IPS DF 19.7 (cell line): ENCODE data around the gene GGA1.
"Not testable (repeated sequence)": the region's sequence is repeated elsewhere in the genome, so short reads cannot be mapped to it uniquely, and the experiment has no call there.

Experiments
- DNase-seq: peaks from one replicate; pipeline ENCODE4 v3.0.0-alpha.2; 2013; ENCODE audit warnings: low read depth, low spot score

Gene GGA1

DNA sequence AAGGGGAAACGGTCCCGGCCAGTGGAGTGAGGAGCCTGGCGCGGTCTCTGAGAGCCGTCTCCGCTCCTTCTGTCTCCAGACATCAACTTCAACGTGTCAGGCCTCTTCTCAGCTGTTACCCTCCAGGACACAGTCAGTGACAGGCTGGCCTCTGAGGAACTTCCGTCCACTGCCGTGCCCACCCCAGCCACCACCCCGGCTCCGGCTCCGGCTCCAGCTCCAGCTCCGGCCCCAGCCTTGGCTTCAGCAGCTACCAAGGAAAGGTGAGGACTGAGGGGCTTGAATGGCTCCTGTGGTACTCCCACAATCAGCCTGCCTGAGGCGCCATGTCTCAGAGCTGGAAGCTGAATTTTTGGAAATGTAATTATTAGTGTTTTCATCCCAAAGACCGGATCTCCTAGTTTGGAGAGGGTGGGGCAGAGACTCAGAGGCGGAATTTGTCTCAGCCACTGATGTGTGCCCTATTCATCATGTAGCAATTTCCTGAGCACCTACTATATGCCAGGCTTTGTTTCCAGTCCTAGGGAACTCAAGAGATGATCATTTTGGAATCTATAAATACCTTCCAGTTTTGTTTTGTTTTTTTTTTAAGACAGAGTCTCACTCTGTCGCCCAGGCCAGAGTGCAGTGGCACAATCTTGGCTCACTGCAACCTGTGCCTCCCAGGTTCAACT is 42.0 kb downstream of the GGA1 start:
- DNase-seq, result no peak

DNA sequence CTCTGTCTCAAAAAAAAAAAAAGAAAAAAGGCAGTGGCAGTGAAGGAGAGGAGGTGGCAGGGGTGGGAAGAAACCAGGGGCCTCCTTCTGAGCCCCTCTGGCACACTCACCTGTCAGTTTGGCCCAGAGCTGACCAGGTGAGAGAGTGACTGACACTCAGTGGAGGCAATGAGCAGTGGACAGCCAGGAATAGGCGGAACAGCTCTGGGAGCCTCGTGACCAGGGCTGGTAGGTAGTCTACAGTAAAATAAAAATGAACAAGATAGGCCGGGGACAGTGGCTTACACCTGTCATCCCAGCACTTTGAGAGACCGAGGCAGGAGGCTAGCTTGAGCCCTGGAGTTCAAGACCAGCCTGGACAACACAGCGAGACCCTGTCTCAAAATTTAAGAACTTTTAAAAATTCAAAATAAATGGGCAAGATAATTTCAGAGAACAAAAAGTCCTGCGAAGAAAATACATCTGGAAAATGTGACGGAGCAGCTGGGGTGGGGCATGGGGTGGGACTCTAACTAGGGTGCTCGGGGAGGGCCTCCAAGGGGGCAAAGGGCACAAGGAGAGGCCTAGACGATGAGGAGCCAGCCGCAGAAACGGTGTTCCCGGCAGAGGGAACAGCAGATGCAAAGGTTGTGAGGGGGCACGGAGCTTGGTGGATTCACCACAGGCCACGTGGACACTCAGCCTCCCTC is 46.1 kb downstream of the GGA1 start:
- DNase-seq, result no peak

DNA sequence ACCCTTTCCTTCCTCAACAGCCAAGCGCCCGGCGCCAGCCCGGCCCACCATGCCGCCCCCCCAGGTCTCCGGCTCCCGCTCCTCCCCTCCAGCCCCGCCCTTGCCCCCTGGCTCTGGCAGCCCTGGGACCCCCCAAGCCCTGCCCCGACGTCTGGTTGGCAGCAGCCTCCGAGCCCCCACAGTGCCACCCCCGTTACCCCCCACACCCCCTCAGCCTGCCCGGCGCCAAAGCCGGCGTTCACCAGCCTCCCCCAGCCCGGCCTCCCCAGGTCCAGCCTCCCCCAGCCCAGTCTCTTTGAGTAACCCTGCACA is 46.6 kb downstream of the GGA1 start:
- no peak for DNase-seq

DNA sequence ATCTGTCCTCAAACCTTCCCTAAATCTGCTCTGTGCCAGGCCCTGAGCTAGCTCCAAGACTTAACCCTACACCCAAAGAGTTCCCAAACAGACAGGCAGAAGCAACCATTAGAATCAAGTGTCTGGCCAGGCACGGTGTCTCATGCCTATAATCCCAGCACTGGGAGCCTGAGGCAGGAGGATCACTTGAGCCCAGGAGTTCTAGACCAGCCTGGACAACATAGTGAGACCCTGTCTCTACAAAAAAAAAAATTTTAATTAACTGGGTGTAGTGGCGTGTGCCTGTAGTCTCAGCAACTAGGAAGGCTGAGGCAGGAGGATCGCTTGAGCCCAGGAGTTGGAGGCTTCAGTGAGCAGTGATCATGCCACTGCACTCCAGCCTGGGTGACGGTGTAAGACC is 47.9 kb downstream of the GGA1 start:
- DNase-seq, result not testable (repeated sequence)

DNA sequence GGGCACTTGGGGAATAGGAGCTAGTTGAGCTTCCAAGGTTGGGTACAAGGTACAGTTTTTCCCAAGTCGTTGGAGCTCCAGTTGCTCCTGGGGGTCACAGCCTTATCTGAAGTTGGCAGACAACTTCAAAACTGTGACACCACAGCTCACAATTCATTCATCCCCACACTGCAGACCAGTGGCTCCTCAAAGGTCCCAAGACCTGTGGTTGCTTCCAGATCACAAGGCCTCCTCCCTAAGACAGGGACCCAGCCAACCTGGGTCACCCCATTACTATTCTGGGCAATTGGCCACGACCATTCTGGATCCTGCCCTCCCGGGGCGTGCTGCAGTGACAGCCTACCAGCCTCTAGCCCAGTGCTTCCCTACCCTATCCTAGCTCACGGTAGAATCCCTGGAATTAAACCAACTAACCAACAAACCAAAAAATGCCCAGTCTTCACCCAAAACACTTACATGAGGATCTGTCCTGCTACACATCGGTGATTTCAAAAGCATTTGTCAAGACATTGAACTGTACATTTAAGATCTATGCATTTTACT is 49.0 kb downstream of the GGA1 start:
- no peak for DNase-seq

DNA sequence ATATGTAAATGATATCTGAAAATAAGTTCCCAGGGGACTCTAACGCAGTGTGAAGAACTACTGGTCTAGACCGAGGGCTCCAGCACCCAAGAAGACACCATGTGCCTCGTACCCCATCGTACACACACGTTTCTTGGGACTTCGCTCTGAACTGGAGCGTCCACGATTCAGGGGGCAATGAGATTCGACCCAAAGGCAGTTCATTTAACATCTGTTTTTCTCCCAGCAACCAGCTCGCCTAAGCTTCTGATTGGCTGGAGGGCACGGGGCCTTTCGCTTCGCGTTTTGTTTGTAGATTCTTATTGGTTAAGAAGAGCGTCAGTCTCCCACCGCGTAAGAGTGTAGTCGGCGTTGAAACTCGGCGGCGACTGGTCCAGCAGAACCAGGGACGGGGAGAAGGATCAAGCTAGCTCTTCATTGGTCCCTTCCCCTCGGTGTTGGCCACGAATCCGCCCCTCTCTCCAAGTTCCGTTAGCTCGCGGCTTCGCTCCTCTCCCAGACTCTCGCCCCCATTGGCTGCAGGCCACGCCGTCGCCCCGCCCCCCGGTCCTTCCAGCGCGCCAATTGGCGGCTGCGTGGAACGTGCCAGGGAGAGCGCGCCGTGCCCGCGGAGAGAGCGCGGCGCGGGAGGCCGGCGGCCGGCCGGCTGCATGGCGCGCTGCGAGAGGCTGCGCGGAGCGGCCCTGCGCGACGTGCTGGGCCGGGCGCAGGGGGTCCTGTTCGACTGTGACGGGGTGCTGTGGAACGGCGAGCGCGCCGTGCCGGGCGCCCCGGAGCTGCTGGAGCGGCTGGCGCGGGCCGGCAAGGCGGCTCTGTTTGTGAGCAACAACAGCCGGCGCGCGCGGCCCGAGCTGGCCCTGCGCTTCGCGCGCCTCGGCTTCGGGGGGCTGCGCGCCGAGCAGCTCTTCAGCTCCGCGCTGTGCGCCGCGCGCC is 49.8 kb downstream of the GGA1 start, which contains the start of gene PDXP:
Gene PDXP (plus strand): TSS at position 591 of the 933 bp plus-strand sequence. CDS start 60 bp downstream, at position 651.
- peak; percentile 100 for DNase-seq

DNA sequence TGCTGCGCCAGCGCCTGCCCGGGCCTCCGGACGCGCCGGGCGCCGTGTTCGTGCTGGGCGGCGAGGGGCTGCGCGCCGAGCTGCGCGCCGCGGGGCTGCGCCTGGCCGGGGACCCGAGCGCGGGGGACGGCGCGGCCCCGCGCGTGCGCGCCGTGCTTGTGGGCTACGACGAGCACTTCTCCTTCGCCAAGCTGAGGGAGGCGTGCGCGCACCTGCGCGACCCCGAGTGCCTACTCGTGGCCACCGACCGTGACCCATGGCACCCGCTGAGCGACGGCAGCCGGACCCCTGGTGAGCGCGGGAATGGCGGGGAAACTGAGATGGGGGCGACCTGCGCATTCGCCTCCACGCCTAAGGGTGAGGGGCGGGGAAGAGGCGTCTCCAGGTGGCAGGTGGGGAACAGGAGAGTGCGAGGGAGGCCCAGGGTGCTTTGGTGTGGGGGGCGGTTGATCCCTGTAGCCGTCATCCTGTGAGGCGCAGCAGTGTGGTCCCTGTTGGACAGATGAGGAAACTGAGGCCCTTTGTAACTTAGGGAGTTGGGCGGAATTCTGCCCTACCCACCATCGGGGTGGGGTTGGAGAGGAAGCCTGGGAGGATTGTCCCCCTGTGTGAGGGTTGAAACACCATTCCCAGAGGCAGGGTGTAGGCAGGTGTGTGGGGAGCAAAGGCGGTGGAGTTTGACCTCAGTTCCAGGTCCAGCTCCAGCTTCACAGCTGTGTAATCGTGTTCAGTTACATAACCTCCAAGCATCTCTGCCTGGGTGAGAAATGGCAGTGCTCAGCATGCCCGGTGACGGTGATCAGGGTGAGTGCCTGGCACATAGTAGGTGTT is 50.6 kb downstream of the GGA1 start:
- DNase-seq, result no peak

DNA sequence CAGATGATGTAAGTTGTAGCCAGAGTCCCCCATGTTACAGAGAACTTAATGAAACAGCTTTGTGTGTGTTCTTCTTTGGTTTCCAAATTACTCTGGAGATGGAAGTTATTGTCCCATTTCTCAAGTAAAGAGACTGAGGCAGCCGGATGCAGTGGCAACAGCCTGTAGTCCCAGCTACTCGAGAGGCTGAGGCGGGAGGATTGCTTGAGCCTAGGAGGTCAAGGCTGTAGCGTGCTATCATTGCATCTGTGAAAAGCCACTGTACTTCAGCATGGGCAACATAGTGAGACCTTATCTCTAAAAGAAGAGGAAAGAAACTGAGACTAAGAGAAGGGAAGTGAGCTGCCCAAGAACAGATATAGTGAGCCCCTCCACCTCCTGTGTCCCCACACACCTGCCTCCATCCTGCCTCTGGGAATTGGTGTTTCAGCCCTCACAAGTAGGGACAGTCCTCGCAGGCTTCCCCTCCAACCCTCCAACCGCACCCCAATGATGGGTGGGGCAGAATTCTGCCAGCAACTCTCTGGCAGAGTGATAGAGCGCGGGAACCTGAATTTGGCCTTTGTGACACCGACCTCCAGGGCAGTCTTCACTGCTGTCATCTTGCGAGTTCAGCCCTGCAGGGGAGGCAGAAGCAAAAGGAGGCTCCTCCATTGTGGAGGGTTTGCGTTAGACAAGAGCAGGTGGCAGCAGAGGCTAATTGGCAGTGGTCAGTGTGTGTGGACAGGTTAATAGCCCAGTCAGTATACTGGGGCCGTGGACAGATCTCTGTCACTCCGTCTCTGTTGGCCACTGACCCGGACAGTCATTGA is 51.5 kb downstream of the GGA1 start:
- DNase-seq, result no peak

DNA sequence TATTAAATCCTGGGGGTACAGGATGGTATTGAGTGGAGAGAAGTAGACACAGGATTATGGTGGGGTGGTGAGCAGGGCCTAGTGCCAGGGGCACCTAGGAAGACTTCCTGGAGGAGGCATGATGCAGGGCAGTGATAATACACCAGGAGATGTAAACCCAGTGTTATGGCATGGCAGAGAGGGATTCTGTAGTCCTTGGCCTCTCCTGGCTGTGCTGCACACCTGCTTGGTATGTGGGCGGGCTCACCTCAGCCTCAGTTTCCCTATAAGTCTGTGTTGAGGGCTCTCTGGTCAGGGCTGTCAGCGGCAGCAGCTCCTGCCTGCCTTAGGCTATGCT is 52.0 kb downstream of the GGA1 start:
- DNase-seq, result no peak

DNA sequence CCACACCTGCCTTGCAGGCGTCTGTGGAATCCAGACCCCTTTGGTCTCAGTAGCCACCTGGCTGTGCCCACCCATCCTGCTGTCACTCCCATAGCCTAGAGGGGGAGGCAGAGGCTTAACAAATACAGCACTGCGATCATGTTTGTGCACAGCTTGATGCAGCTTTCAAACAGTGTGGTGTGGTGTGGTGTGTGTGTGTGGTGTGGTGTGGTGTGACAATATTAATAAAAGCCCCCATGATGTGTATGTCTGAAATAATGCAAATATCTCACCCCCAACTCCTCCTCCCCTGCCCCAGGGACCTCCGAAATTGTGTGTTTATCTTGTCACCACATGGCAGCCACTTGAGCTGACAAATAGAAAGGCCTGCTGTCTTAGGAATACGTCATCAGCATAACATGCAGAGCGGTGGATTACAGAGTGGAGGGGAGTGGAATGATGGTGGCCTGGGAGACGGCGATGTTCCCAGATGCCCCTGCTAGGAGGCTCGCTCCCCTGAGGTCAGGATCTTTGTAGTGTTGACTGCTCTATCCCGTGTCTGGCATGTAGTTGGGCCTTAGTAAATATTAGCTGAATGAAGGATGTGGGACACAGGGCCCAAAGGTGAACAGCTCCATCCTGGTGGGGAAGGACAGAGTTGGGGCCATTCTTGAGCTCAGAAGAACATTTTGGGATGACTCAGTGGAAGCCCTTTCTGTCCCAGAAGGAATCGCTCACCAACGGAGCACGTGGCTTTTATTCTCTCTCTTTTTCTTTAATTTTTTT is 52.7 kb downstream of the GGA1 start:
- DNase-seq, result no peak

DNA sequence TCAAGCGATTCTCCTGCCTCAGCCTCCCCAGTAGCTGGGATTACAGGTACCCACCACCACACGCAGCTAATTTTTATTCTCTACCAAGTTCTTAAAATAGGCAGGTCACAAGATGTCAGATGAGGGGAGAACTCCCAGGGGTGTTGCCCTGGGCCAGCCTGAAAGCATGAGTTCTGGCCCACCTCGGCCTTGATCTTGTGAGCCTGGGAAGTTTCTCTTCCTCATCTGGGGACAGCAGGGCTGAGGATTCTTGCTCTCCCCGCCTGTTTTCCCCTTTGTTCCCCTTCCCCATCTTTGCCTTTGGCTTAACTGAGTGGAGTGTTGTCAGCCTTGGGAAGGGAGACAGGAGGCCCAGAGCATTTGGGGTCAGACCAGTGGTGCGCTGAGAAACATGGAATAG is 53.4 kb downstream of the GGA1 start:
- DNase-seq, result no peak

DNA sequence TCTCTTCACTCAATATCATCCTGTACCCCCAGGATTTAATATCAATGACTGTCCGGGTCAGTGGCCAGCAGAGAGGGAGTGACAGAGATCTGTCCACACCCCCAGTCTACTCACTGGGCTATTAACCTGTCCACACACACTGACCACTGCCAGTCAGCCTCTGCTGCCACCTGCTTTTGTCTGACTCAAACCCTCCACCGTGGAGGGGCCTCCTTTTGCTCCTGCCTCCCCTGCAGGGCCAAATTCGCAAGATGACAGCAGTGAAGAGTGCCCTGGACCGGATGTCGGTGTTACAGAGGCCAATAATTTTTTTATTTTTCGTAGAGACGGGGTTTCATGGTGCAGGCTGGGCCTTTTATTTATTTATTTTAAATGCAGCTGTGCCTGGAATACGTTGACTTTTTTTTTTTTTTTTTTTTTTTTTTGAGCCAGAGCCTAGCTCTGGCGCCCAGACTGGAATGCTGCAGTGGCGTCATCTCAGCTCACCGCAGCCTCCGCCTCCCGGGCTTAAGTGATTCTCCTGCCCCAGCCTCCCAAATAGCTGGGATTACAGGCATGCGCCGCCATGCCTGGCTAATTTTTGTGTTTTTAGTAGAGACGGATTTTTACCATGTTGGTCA is 55.0 kb downstream of the GGA1 start:
- no peak for DNase-seq

DNA sequence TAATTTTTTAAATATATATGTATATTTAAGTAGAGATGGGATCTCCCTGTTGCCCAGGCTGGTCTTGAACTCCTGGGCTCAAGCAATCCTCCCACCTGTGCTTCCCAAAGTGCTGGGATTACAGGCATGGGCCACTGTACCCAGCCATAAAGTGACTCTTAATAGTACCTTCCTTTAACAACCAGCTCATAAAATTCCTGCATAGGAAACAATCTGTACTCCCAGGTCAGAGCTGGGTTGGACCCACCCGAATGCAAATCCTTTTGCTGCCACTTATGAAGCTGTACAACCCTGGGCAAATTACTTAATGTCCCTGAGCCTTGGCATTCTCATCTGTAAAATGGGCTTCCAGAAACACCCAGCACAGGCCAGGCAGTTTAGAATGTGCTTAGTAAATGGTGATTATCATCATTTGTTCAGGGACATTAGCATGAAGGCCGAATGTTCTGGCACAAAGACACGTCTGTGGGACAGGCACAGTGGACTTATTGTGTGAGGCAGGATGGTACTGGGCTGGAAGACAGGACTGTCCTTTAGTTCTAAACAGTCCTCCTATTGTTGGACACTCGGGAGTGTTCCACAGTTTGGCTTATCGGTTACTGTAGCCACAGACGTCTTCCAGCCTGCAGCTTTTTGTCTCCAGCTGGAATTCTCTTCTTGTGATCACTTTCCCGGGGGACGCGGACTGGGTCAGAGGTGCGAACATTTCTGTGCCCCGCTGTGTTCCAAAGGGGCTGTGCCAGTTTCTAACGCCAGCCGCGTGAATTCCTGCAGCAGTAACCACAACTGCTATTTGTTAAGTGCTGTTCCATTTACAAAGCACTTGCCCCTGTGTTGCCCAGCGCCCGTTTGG is 55.8 kb downstream of the GGA1 start:
- no peak for DNase-seq

DNA sequence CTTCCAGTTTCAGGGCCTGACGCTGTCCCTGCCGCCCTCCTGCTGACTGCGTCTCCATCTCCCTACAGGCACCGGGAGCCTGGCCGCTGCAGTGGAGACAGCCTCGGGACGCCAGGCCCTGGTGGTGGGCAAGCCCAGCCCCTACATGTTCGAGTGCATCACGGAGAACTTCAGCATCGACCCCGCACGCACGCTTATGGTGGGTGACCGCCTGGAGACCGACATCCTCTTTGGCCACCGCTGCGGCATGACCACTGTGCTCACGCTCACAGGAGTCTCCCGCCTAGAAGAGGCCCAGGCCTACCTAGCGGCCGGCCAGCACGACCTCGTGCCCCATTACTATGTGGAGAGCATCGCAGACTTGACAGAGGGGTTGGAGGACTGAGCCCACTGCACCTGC is 56.9 kb downstream of the GGA1 start:
- DNase-seq, result no peak

DNA sequence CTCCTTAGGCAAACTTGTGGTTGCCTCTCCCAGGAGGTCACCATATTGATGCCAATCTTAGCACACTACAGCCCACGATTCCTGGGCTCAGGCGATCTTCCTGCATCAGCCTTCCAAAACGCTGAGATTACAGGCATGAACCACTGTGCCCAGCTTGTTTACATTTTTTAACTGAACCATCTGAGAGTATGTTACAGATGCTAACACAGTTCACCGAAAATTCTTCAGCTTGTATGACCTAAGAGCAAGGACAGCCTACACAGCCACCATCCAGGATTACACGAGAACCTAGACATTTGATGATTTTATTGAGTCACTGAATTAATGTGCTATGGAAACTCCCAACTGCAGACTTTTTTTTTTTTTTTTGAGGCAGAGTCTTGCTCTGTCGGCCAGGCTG is 61.0 kb downstream of the GGA1 start:
- no peak for DNase-seq

DNA sequence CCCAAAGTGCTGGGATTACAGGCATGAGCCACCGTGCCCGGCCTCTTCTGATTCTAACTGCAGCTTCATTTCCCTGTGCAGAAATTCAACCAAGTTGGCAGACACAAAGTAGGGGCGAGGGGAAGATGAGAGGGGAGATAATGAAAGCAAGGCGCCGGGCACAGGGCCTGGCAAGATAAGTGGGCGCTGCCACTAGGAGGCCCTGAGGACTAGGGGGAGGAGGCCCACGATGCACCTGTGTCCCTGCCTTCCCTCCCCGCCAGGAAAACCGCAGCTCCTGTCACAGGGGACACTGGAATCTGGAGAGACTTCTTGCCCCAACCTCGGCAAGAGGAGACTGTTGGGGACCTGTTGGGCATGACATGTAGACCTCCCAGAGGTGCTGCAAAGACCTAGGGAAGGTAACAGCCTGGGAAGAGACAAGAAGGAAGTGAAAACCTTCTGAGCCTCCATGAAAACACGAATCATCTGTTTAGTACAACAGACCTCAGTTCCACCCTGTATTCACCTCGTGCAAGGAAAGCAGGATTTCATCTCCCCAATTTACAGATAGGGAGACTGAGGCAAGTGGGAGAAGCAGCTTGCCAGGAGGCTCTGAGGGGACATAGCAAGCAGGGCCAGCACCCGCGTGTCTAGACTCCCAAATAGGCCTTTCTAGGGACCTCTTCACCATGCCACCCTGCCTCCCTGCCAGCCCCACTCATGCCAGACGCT is 63.7 kb downstream of the GGA1 start:
- no peak for DNase-seq

DNA sequence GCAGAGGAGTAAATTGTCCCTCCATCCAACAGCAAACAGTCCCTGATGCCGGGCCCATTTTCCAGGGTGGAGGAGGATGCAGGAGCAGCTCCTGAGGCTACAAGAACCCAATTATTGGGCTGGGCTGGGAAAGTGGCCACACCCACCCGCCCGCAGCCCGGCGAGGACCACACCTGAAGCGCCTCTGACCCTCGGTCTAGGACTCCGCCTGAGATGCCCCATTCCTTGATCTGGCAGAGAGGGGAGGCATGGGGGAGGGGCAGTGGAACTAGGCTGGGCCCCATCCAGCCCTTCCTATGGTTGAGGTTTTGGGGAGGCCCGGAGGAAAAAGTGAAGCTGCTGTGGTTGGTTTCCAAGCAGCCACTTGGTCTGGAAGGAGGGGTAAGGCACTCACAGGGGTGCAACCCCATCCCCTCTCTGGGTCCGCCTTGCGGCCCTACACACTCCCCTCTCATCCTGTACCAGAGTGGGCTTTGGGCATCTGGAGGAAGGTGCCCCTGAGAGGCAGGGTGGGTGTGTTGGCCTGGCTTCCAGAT is 64.4 kb downstream of the GGA1 start:
- DNase-seq, result no peak

DNA sequence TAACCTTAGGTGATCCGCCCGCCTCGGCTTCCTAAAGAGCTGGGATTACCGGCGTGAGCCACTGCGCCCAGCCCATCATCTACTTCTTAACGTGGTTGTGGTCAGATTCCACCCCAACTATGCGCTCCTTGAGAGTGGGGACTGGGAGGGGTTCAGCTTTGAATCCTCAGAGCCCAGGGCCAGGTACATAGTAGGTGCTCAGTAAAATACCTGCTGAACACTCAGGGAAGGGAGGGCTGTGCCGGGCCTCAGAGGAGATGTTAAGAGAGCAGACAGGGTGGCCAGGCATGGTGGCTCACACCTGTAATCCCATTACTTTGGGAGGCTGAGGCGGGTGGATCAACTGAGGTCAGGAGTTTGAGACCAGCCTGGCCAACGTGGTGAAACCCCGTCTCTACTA is 65.6 kb downstream of the GGA1 start:
- no peak for DNase-seq
